CD14-positive monocyte (primary cell): ENCODE results near the gene C11orf71. TPM values are rescaled to one million over a fixed set of nuclear protein-coding genes. Genes with fewer than 3 reads are reported as not detected.

ENCODE experiments used
- DNase-seq, 3 donors: peaks; one replicate each; pipeline ENCODE4 v3.0.0-alpha.2; 2011 to 2022
- H2AFZ ChIP-seq: 2 replicates; pipeline ENCODE4 v1.6.0; 2012; ENCODE audit warnings: mild to moderate bottlenecking, low read depth, low read length, inconsistent platforms; ENCODE audit not compliant: insufficient read depth, poor library complexity, severe bottlenecking
- H3K27ac ChIP-seq, 2 donors: 1 replicate in 1 of 2; 2 replicates in 1 of 2; pipeline ENCODE4 v1.5.1; 2012 to 2013; ENCODE audit warnings: low read length in 2 of 2, control low read depth in 1 of 2, inconsistent platforms in 1 of 2, low read depth in 1 of 2, mild to moderate bottlenecking in 1 of 2
- H3K27me3 ChIP-seq, 2 donors: one replicate each; pipeline versions ENCODE4 v1.6.0 to v1.6.1; 2011 to 2013; ENCODE audit warnings: low read length in 2 of 2; ENCODE audit not compliant: control insufficient read depth in 2 of 2, insufficient read depth in 2 of 2
- H3K36me3 ChIP-seq, 2 donors: replicated peaks in 1 of 2; 1 replicate in 1 of 2; 2 replicates in 1 of 2; pipeline versions ENCODE4 v1.5.1 to v1.6.1; 2012 to 2013; ENCODE audit warnings: low read length in 2 of 2, control low read depth in 1 of 2, inconsistent platforms in 1 of 2, mild to moderate bottlenecking in 1 of 2; ENCODE audit not compliant: insufficient read depth in 2 of 2, control insufficient read depth in 1 of 2
- H3K4me1 ChIP-seq, 2 donors: 1 replicate in 1 of 2; 2 replicates in 1 of 2; pipeline versions ENCODE4 v1.5.1 to v1.6.1; 2012 to 2013; ENCODE audit warnings: low read length in 2 of 2, control low read depth in 1 of 2, inconsistent platforms in 1 of 2, mild to moderate bottlenecking in 1 of 2, moderate library complexity in 1 of 2; ENCODE audit not compliant: insufficient read depth in 2 of 2, control insufficient read depth in 1 of 2
- H3K4me2 ChIP-seq: replicated peaks from 2 replicates; pipeline ENCODE3; 2012; ENCODE audit warnings: low read length, moderate library complexity, mild to moderate bottlenecking; ENCODE audit not compliant: poor library complexity, severe bottlenecking; ENCODE audit errors: extremely low read depth
- H3K4me3 ChIP-seq, 3 experiments: fragments of 200-600 bp in 1 of 3; sonication (generic) in 1 of 3; replicated peaks in 1 of 3; 1 replicate in 2 of 3; 2 replicates in 1 of 3; pipeline ENCODE4 v1.5.1; 2011 to 2013; ENCODE audit warnings: low read length in 3 of 3, mild to moderate bottlenecking in 3 of 3, control low read depth in 2 of 3, low read depth in 2 of 3, inconsistent platforms in 1 of 3, moderate library complexity in 1 of 3
- H3K79me2 ChIP-seq: 2 replicates; pipeline ENCODE4 v1.6.0; 2012; ENCODE audit warnings: mild to moderate bottlenecking, control low read depth, inconsistent platforms, low read length, moderate library complexity; ENCODE audit not compliant: insufficient read depth
- H3K9ac ChIP-seq: 2 replicates; pipeline ENCODE4 v1.6.0; 2017; ENCODE audit warnings: low read length, mild to moderate bottlenecking; ENCODE audit not compliant: insufficient read depth, poor library complexity, severe bottlenecking
- H3K9me3 ChIP-seq, 2 donors: replicated peaks in 1 of 2; 1 replicate in 1 of 2; 2 replicates in 1 of 2; pipeline versions ENCODE4 v1.5.1 to v1.6.1; 2012 to 2013; ENCODE audit warnings: low read length in 2 of 2, control low read depth in 1 of 2; ENCODE audit not compliant: control insufficient read depth in 1 of 2, insufficient read depth in 1 of 2
- H4K20me1 ChIP-seq: 2 replicates; pipeline ENCODE4 v1.6.0; 2012; ENCODE audit warnings: mild to moderate bottlenecking, low read length, control low read depth, moderate library complexity; ENCODE audit not compliant: insufficient read depth
- H3K27ac Mint-ChIP-seq, 7 donors: one replicate each; pipeline ENCODE4 v1.8.0; 2020; ENCODE audit warnings: mild to moderate bottlenecking in 7 of 7, mixed read lengths in 7 of 7, moderate library complexity in 6 of 7, inconsistent platforms in 2 of 7
- H3K27me3 Mint-ChIP-seq, 3 donors: one replicate each; pipeline ENCODE4 v1.8.0; 2021 to 2022; ENCODE audit warnings: low read depth in 3 of 3, mild to moderate bottlenecking in 3 of 3, mixed read lengths in 3 of 3, moderate library complexity in 3 of 3, inconsistent platforms in 1 of 3
- H3K36me3 Mint-ChIP-seq, 2 donors: one replicate each; pipeline ENCODE4 v1.8.0; 2020; ENCODE audit warnings: mixed read lengths in 2 of 2, inconsistent platforms in 1 of 2, mild to moderate bottlenecking in 1 of 2
- H3K4me1 Mint-ChIP-seq: one replicate; pipeline ENCODE4 v1.8.0; 2020; ENCODE audit warnings: mild to moderate bottlenecking, mixed read lengths
- H3K4me3 Mint-ChIP-seq, 2 donors: one replicate each; pipeline ENCODE4 v1.8.0; 2020; ENCODE audit warnings: mild to moderate bottlenecking in 2 of 2, mixed read lengths in 2 of 2, moderate library complexity in 1 of 2
- H3K9me3 Mint-ChIP-seq, 7 donors: one replicate each; pipeline ENCODE4 v1.8.0; 2020 to 2022; ENCODE audit warnings: mixed read lengths in 7 of 7, mild to moderate bottlenecking in 6 of 7, moderate library complexity in 6 of 7, inconsistent platforms in 2 of 7
- WGBS: methylation state at CpG from one replicate; pipeline ENCODE4 v1.1.5; 2013; ENCODE audit warnings: missing lambda C conversion rate; ENCODE audit not compliant: insufficient coverage; 5-methylcytosine and 5-hydroxymethylcytosine counted together
- intact Hi-C, 2 donors: fragments of 100-400 bp; cut with micrococcal nuclease; formaldehyde crosslinking; loops; one replicate each; pipeline versions ENCODE4 v1.15.0 to v1.15.1; 2023
- polyA plus RNA-seq, 3 donors: library from polyadenylated mRNA; depleted of rRNA in 1 of 3; unstranded in 2 of 3; stranded (reverse) in 1 of 3; fragments of 300-500 nt in 2 of 3; fragments of >200 nt in 1 of 3; fragmentation: Illumina TruSeq in 2 of 3; gene quantifications; 1 replicate in 2 of 3; 2 replicates in 1 of 3; pipeline ENCODE4 v1.2.3, GENCODE V29; 2012 to 2021
- TF ChIP-seq, protein P1 (sequence below): fragments of 200-600 bp; IDR thresholded peaks from one replicate; pipeline ENCODE4 v1.8.0; 2022; ENCODE audit warnings: antibody characterized with exemption, mild to moderate bottlenecking

C11orf71 gene
- polyA plus RNA-seq, 3 donors, result 9.3 to 23.0 (median 14.2) TPM

- H3K36me3 ChIP-seq, result no peaks in the 10 kb centered on the region
- no peak overlapping the region for H2AFZ ChIP-seq
- peaks cover under 1 to 2% of the 10 kb centered on the region in 2 donors for H3K27me3 ChIP-seq
- no peaks in the 10 kb centered on the region for H3K79me2 ChIP-seq
- 78% methylated on average over 3 of the region's 5 CpGs for WGBS
- no peaks in the 10 kb centered on the region for H3K4me1 ChIP-seq
- H3K4me2 ChIP-seq, result no peak overlapping the region
- H3K4me3 ChIP-seq, result no peak overlapping the region
- H3K9ac ChIP-seq, result no peak overlapping the region
- H3K4me3 Mint-ChIP-seq, result no peak overlapping the region
- peaks cover 7% of the 10 kb centered on the region for H3K4me1 Mint-ChIP-seq
- intact Hi-C loops, result loop anchor here in 1 of 2 donors (10.0 kb wide), 1 partner anchor 55 kb away; the partner anchor contains the start of gene REXO2
- H3K9me3 ChIP-seq, result no peaks in the 10 kb centered on the region
- H4K20me1 ChIP-seq, result no peaks in the 10 kb centered on the region
- H3K9me3 Mint-ChIP-seq, result peaks cover 0 to 8% (median 4%) of the 10 kb centered on the region in 7 donors
- no peak for DNase-seq
- no peaks in the 10 kb centered on the region for H3K36me3 Mint-ChIP-seq
- peaks cover 5 to 10% (median 7%) of the 10 kb centered on the region in 3 donors for H3K27me3 Mint-ChIP-seq
- no peak overlapping the region for H3K27ac ChIP-seq
- TF ChIP-seq, protein P1, sequence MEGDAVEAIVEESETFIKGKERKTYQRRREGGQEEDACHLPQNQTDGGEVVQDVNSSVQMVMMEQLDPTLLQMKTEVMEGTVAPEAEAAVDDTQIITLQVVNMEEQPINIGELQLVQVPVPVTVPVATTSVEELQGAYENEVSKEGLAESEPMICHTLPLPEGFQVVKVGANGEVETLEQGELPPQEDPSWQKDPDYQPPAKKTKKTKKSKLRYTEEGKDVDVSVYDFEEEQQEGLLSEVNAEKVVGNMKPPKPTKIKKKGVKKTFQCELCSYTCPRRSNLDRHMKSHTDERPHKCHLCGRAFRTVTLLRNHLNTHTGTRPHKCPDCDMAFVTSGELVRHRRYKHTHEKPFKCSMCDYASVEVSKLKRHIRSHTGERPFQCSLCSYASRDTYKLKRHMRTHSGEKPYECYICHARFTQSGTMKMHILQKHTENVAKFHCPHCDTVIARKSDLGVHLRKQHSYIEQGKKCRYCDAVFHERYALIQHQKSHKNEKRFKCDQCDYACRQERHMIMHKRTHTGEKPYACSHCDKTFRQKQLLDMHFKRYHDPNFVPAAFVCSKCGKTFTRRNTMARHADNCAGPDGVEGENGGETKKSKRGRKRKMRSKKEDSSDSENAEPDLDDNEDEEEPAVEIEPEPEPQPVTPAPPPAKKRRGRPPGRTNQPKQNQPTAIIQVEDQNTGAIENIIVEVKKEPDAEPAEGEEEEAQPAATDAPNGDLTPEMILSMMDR, result no peak
- H3K27ac Mint-ChIP-seq, result no peak overlapping the region
Measured at GRCh38 chr11:114379394-114380069, 20.8 kb downstream of the C11orf71 start.

DNA sequence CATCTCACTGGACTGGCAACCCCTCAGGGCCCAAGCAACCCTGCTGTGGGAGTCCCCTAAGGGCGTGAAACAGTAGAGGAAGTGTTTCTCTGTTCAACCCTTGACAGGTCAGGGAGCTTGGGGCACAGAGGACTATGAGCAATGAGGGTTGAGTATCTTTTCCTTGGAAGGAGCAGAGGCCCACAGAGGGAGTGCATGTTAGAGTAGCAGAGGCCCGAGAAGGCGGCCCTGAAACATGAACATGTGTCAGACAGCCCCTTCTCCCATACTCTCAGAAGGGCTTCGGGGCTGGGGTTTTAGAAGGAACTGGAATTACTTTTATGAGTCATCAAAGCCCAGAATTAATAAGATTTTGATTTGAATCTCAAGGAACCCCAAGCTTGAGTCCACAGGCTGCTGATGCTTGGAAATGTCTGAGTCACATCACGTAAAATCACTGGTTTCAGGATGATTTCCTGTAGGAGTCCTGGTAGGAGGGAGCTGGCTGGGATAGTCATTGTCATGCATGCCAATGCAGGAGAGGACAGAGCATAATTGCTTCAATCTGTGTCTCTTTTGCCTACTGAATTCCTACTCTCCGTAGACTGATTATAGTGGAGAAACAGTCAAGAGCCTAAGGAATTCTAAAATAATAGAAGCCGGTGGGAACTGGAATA, 22.6 kb downstream of the C11orf71 start:
- no peak for DNase-seq
- Mint-ChIP-seq H3K27ac (no peak overlapping the region), H3K27me3 (peaks cover 5 to 12% (median 8%) of the 10 kb centered on the region in 3 donors), H3K4me3 (peak overlapping the region in 1 of 2 donors; percentile 9), H3K36me3 (no peaks in the 10 kb centered on the region), H3K4me1 (no peaks in the 10 kb centered on the region), H3K9me3 (peaks cover 0 to 1% (median 0%) of the 10 kb centered on the region in 7 donors)
- TF ChIP-seq, protein P1, result no peak
- intact Hi-C loops, result no loop called here
- WGBS, result 96% methylated on average over 2 of the region's 7 CpGs
- Histone ChIP-seq H4K20me1 (no peaks in the 10 kb centered on the region), H2AFZ (no peak overlapping the region), H3K36me3 (no peaks in the 10 kb centered on the region), H3K27ac (no peak overlapping the region), H3K27me3 (peaks cover 2 to 4% of the 10 kb centered on the region in 2 donors), H3K4me2 (no peak overlapping the region), H3K79me2 (no peaks in the 10 kb centered on the region), H3K4me3 (no peak overlapping the region), H3K4me1 (no peaks in the 10 kb centered on the region), H3K9ac (no peak overlapping the region), H3K9me3 (no peaks in the 10 kb centered on the region)
